HG03469 (cell line): Measurements from ENCODE around the gene IKZF1.

Experiments
- ATAC-seq: cut with Tn5 transposase; IDR thresholded peaks from one replicate; pipeline ENCODE4 v1.9.1; 2021; ENCODE audit warnings: mild to moderate bottlenecking, moderate library complexity, moderate number of reproducible peaks; ENCODE audit not compliant: unreplicated experiment

Gene IKZF1

GRCh38 chr7:50307368-50308032, 3.0 kb downstream of the IKZF1 start:
- ATAC-seq, result peak; percentile 23

GRCh38 chr7:50308203-50308531, 3.7 kb downstream of the IKZF1 start:
- no peak for ATAC-seq

GRCh38 chr7:50308532-50309385, 4.2 kb downstream of the IKZF1 start:
- no peak for ATAC-seq

GRCh38 chr7:50309721-50310120, 5.2 kb downstream of the IKZF1 start:
- no peak for ATAC-seq

GRCh38 chr7:50310361-50310760, 5.8 kb downstream of the IKZF1 start:
- no peak for ATAC-seq

- ATAC-seq, result no peak
Measured at GRCh38 chr7:50310956-50311355, 6.4 kb downstream of the IKZF1 start.

- no peak for ATAC-seq
Measured at GRCh38 chr7:50312250-50313162, 8.0 kb downstream of the IKZF1 start.

- ATAC-seq, result no peak
Measured at GRCh38 chr7:50314836-50315592, 10.5 kb downstream of the IKZF1 start.

GRCh38 chr7:50315739-50316671, 11.5 kb downstream of the IKZF1 start:
- no peak for ATAC-seq

GRCh38 chr7:50317221-50317678, 12.7 kb downstream of the IKZF1 start:
- ATAC-seq, result peak; percentile 73

- peak; percentile 2 for ATAC-seq
Measured at GRCh38 chr7:50317697-50318669, 13.5 kb downstream of the IKZF1 start.

GRCh38 chr7:50321487-50322067, 17.1 kb downstream of the IKZF1 start:
- ATAC-seq, result no peak

- no peak for ATAC-seq
Measured at GRCh38 chr7:50324113-50324512, 19.6 kb downstream of the IKZF1 start.

GRCh38 chr7:50327443-50327842, 22.9 kb downstream of the IKZF1 start:
- no peak for ATAC-seq

- ATAC-seq, result no peak
Measured at GRCh38 chr7:50329775-50330174, 25.3 kb downstream of the IKZF1 start.

- ATAC-seq, result no peak
Measured at GRCh38 chr7:50330254-50330653, 25.7 kb downstream of the IKZF1 start.

- no peak for ATAC-seq
Measured at GRCh38 chr7:50330696-50331095, 26.2 kb downstream of the IKZF1 start.
